Measurements from ENCODE around the gene HSPB3. TPM values are rescaled to one million over a fixed set of nuclear protein-coding genes. Genes with fewer than 3 reads are reported as not detected.
"Not testable (repeated sequence)": the region's sequence is repeated elsewhere in the genome, so short reads cannot be mapped to it uniquely, and the experiment has no call there.

The HSPB3 gene
- total and polyA plus RNA-seq, 2 donors from 2014 or later = not detected

GRCh38 chr5:54480296-54480695 lies 24.8 kb downstream of the HSPB3 start:
- DNase-seq = no peak
- no peaks in the 10 kb centered on the region for H3K27me3 ChIP-seq (ENCODE audit: control insufficient read depth, insufficient read depth, low read length)
- H3K9me3 ChIP-seq (ENCODE audit: control insufficient read depth in 2 of 3, insufficient read depth in 1 of 3, low read length in 3 of 3) = no peaks in the 10 kb centered on the region
- no peak for TF ChIP-seq CTCF (IDR thresholded peaks at IDR 0.05; ENCODE audit: borderline replicate concordance, extremely low read depth, insufficient read depth)
- no peaks in the 10 kb centered on the region for H3K36me3 ChIP-seq (ENCODE audit: control insufficient read depth in 2 of 3, insufficient read depth in 3 of 3, low read length in 3 of 3)
- no peak for FAIRE-seq
- no peaks in the 10 kb centered on the region for H3K4me1 ChIP-seq (ENCODE audit: control insufficient read depth in 2 of 3, insufficient read depth in 2 of 3, low read depth in 1 of 3, low read length in 3 of 3)
- no peak overlapping the region for H3K27ac ChIP-seq (ENCODE audit: low read depth in 2 of 2, low read length in 2 of 2)
- no peak overlapping the region for H3K9ac ChIP-seq (ENCODE audit: low read length in 3 of 3)
- no peak overlapping the region for H3K4me3 ChIP-seq (ENCODE audit: low read length in 3 of 3)
- intact Hi-C loops (cut with DNase I) = no loop called here

- no peak for TF ChIP-seq CTCF (IDR thresholded peaks at IDR 0.05; ENCODE audit: borderline replicate concordance, extremely low read depth, insufficient read depth)
- peak in 2 of 5 donors; percentile 13 to 28 for DNase-seq
- Histone ChIP-seq H3K36me3 (ENCODE audit: control insufficient read depth in 2 of 3, insufficient read depth in 3 of 3, low read length in 3 of 3) (no peaks in the 10 kb centered on the region), H3K4me3 (ENCODE audit: low read length in 3 of 3) (no peak overlapping the region), H3K27ac (ENCODE audit: low read depth in 2 of 2, low read length in 2 of 2) (no peak overlapping the region), H3K9me3 (ENCODE audit: control insufficient read depth in 2 of 3, insufficient read depth in 1 of 3, low read length in 3 of 3) (no peaks in the 10 kb centered on the region), H3K4me1 (ENCODE audit: control insufficient read depth in 2 of 3, insufficient read depth in 2 of 3, low read depth in 1 of 3, low read length in 3 of 3) (no peaks in the 10 kb centered on the region), H3K9ac (ENCODE audit: low read length in 3 of 3) (no peak overlapping the region), H3K27me3 (ENCODE audit: control insufficient read depth, insufficient read depth, low read length) (no peaks in the 10 kb centered on the region)
- intact Hi-C loops (cut with DNase I) = no loop called here
- FAIRE-seq = no peak
Measured at GRCh38 chr5:54484219-54484894, 28.9 kb downstream of the HSPB3 start.

GRCh38 chr5:54485659-54486058 lies 30.2 kb downstream of the HSPB3 start:
- intact Hi-C loops (cut with DNase I); FAIRE-seq: not testable (repeated sequence)

GRCh38 chr5:54489648-54489979 lies 34.1 kb downstream of the HSPB3 start:
- DNase-seq; intact Hi-C loops (cut with DNase I); H3K4me3 ChIP-seq (ENCODE audit: low read length in 3 of 3); H3K9me3 ChIP-seq (ENCODE audit: control insufficient read depth in 2 of 3, insufficient read depth in 1 of 3, low read length in 3 of 3); H3K36me3 ChIP-seq (ENCODE audit: control insufficient read depth in 2 of 3, insufficient read depth in 3 of 3, low read length in 3 of 3); H3K27me3 ChIP-seq (ENCODE audit: control insufficient read depth, insufficient read depth, low read length); H3K9ac ChIP-seq (ENCODE audit: low read length in 3 of 3); FAIRE-seq; H3K27ac ChIP-seq (ENCODE audit: low read depth in 2 of 2, low read length in 2 of 2); H3K4me1 ChIP-seq (ENCODE audit: control insufficient read depth in 2 of 3, insufficient read depth in 2 of 3, low read depth in 1 of 3, low read length in 3 of 3): not testable (repeated sequence)

More at GRCh38 chr5:54485659-54486058, 30.2 kb downstream of the HSPB3 start:
- H3K9ac ChIP-seq (ENCODE audit: low read length in 3 of 3); H3K4me3 ChIP-seq (ENCODE audit: low read length in 3 of 3); H3K36me3 ChIP-seq (ENCODE audit: control insufficient read depth in 2 of 3, insufficient read depth in 3 of 3, low read length in 3 of 3); DNase-seq; H3K9me3 ChIP-seq (ENCODE audit: control insufficient read depth in 2 of 3, insufficient read depth in 1 of 3, low read length in 3 of 3); H3K4me1 ChIP-seq (ENCODE audit: control insufficient read depth in 2 of 3, insufficient read depth in 2 of 3, low read depth in 1 of 3, low read length in 3 of 3); H3K27me3 ChIP-seq (ENCODE audit: control insufficient read depth, insufficient read depth, low read length); H3K27ac ChIP-seq (ENCODE audit: low read depth in 2 of 2, low read length in 2 of 2): not testable (repeated sequence)

All from kidney (tissue), 14 donors.